Stimulated activated CD8-positive, alpha-beta memory T cell treated with anti-CD3 and anti-CD28 coated beads, Interleukin-15, amount 100 ng/mL, for 48 hours (primary cell): ENCODE measurements around the gene B3GAT3.
"Not testable (repeated sequence)": the region's sequence is repeated elsewhere in the genome, so short reads cannot be mapped to it uniquely, and the experiment has no call there.

Experiments used
- DNase-seq, 2 donors: peaks; one replicate each; pipeline ENCODE4 v3.0.0-alpha.2; 2020; ENCODE audit warnings: low read depth in 2 of 2

The B3GAT3 gene

GRCh38 chr11:62603776-62604299, 17.9 kb downstream of the B3GAT3 start:
- DNase-seq, result no peak

GRCh38 chr11:62603072-62603408, 18.7 kb downstream of the B3GAT3 start:
- no peak for DNase-seq

GRCh38 chr11:62602141-62603071, 19.4 kb downstream of the B3GAT3 start:
- peak in 1 of 2 donors; percentile 27 for DNase-seq

GRCh38 chr11:62601372-62602140, 20.2 kb downstream of the B3GAT3 start, which contains the start of gene MTA2:
MTA2 (minus strand) TSS chr11:62601865; CDS start chr11:62601450, 415 bp downstream.
- peak; percentile 99 for DNase-seq

- peak in 1 of 2 donors; percentile 28 for DNase-seq
Observed at GRCh38 chr11:62601122-62601371, 20.7 kb downstream of the B3GAT3 start.

- DNase-seq, result no peak
Observed at GRCh38 chr11:62600367-62601121, 21.2 kb downstream of the B3GAT3 start.

GRCh38 chr11:62599901-62600300, 21.9 kb downstream of the B3GAT3 start:
- DNase-seq, result no peak

- DNase-seq, result peak; percentile 94 to 96
Observed at GRCh38 chr11:62599069-62599696, 22.6 kb downstream of the B3GAT3 start.

GRCh38 chr11:62595124-62595523, 26.7 kb downstream of the B3GAT3 start:
- no peak for DNase-seq

GRCh38 chr11:62593434-62594044, 28.2 kb downstream of the B3GAT3 start:
- peak; percentile 57 to 58 for DNase-seq

GRCh38 chr11:62592989-62593421, 28.8 kb downstream of the B3GAT3 start:
- DNase-seq, result no peak

GRCh38 chr11:62592146-62592815, 29.5 kb downstream of the B3GAT3 start:
- no peak for DNase-seq

- peak; percentile 90 to 92 for DNase-seq
Observed at GRCh38 chr11:62591448-62592145, 30.2 kb downstream of the B3GAT3 start, which contains the start of gene TUT1. TUT1 (minus strand) TSS chr11:62591523; CDS start chr11:62591485, 38 bp downstream.

GRCh38 chr11:62588966-62589637, 32.7 kb downstream of the B3GAT3 start:
- DNase-seq, result no peak

- not testable (repeated sequence) for DNase-seq
Observed at GRCh38 chr11:62585356-62585755, 36.4 kb downstream of the B3GAT3 start.

GRCh38 chr11:62581735-62582134, 40.1 kb downstream of the B3GAT3 start:
- not testable (repeated sequence) for DNase-seq

GRCh38 chr11:62580959-62581715, 40.6 kb downstream of the B3GAT3 start:
- no peak for DNase-seq

- DNase-seq, result no peak
Observed at GRCh38 chr11:62579252-62579651, 42.5 kb downstream of the B3GAT3 start.
